ENCODE results near the gene LRRIQ4.

The LRRIQ4 gene

GRCh38 chr3:169771497-169772304, 41.0 kb upstream of the LRRIQ4 start:
- H3K27ac ChIP-seq (ENCODE audit: poor library complexity, severe bottlenecking): peak overlapping the region; percentile 86
- ATAC-seq (ENCODE audit: low read depth) (no peak), DNase-seq (ENCODE audit: low spot score) (no peak)
- H3K9me3 ChIP-seq (ENCODE audit: severe bottlenecking): no peaks in the 10 kb centered on the region
- H3K27me3 ChIP-seq (ENCODE audit: insufficient read depth, poor library complexity, severe bottlenecking): no peaks in the 10 kb centered on the region
- TF ChIP-seq, protein P1, sequence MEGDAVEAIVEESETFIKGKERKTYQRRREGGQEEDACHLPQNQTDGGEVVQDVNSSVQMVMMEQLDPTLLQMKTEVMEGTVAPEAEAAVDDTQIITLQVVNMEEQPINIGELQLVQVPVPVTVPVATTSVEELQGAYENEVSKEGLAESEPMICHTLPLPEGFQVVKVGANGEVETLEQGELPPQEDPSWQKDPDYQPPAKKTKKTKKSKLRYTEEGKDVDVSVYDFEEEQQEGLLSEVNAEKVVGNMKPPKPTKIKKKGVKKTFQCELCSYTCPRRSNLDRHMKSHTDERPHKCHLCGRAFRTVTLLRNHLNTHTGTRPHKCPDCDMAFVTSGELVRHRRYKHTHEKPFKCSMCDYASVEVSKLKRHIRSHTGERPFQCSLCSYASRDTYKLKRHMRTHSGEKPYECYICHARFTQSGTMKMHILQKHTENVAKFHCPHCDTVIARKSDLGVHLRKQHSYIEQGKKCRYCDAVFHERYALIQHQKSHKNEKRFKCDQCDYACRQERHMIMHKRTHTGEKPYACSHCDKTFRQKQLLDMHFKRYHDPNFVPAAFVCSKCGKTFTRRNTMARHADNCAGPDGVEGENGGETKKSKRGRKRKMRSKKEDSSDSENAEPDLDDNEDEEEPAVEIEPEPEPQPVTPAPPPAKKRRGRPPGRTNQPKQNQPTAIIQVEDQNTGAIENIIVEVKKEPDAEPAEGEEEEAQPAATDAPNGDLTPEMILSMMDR (IDR thresholded peaks at IDR 0.05; ENCODE audit: poor library complexity, severe bottlenecking): no peak
- peaks cover 8% of the 10 kb centered on the region for H3K4me1 ChIP-seq (ENCODE audit: insufficient read depth, poor library complexity, severe bottlenecking)
- peaks cover 27% of the 10 kb centered on the region for H3K36me3 ChIP-seq (ENCODE audit: low read depth)
- H3K4me3 ChIP-seq (ENCODE audit: severe bottlenecking): peak overlapping the region; percentile 92

DNA sequence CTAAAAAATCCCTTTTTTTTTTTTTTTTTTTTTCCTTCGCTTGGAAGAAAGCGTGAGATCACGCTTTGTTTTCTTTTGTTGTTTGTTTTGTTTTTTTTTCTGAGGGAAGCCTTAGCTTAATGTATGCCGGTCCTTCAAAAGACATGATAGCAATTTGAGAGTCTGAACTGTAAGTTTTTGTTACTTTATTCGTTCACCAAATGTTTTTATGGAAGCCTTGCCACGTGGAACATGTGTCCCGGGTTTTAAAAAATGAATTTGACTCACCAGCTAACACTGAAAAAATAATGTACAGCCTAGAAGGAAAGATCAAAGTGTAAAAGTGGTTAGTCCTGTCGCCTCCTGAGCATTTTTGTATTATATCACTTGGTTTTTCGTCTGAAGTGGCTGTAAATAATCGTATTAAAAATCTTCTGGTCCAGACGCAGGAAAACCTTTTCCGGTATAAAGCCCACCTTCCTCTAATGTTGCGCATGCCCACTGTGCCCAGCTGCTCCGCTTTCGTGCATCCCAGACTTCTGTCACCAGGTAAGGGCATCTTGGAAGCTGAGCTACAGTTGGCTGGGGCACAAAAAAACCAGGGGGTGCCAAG, 40.3 kb upstream of the LRRIQ4 start:
- peaks cover 34% of the 10 kb centered on the region for H3K36me3 ChIP-seq (ENCODE audit: low read depth)
- no peaks in the 10 kb centered on the region for H3K27me3 ChIP-seq (ENCODE audit: insufficient read depth, poor library complexity, severe bottlenecking)
- peak overlapping the region; percentile 86 for H3K27ac ChIP-seq (ENCODE audit: poor library complexity, severe bottlenecking)
- TF ChIP-seq, protein P1 (IDR thresholded peaks at IDR 0.05; ENCODE audit: poor library complexity, severe bottlenecking): no peak
- no peaks in the 10 kb centered on the region for H3K9me3 ChIP-seq (ENCODE audit: severe bottlenecking)
- DNase-seq (ENCODE audit: low spot score) (peak; percentile 80), ATAC-seq (ENCODE audit: low read depth) (peak; percentile 48)
- H3K4me3 ChIP-seq (ENCODE audit: severe bottlenecking): peak overlapping the region; percentile 92
- H3K4me1 ChIP-seq (ENCODE audit: insufficient read depth, poor library complexity, severe bottlenecking): peaks cover 8% of the 10 kb centered on the region

GRCh38 chr3:169772897-169773816, 39.5 kb upstream of the LRRIQ4 start, which contains the start of gene MYNN:
TSS of gene MYNN (plus strand) at chr3:169773396. CDS start at chr3:169774296, 900 bp downstream.
- TF ChIP-seq, protein P1 (IDR thresholded peaks at IDR 0.05; ENCODE audit: poor library complexity, severe bottlenecking): peak; percentile 11
- peaks cover 8% of the 10 kb centered on the region for H3K4me1 ChIP-seq (ENCODE audit: insufficient read depth, poor library complexity, severe bottlenecking)
- no peaks in the 10 kb centered on the region for H3K9me3 ChIP-seq (ENCODE audit: severe bottlenecking)
- no peaks in the 10 kb centered on the region for H3K27me3 ChIP-seq (ENCODE audit: insufficient read depth, poor library complexity, severe bottlenecking)
- H3K36me3 ChIP-seq (ENCODE audit: low read depth): peaks cover 42% of the 10 kb centered on the region
- ATAC-seq (ENCODE audit: low read depth): peak; percentile 79
- H3K4me3 ChIP-seq (ENCODE audit: severe bottlenecking): peak within 1 kb of the TSS; percentile 92
- H3K27ac ChIP-seq (ENCODE audit: poor library complexity, severe bottlenecking): peak within 1 kb of the TSS; percentile 86
- peak; percentile 86 for DNase-seq (ENCODE audit: low spot score)

- Histone ChIP-seq H3K4me1 (ENCODE audit: insufficient read depth, poor library complexity, severe bottlenecking) (peaks cover 8% of the 10 kb centered on the region), H3K4me3 (ENCODE audit: severe bottlenecking) (peak overlapping the region; percentile 92), H3K27ac (ENCODE audit: poor library complexity, severe bottlenecking) (peak overlapping the region; percentile 86), H3K27me3 (ENCODE audit: insufficient read depth, poor library complexity, severe bottlenecking) (no peaks in the 10 kb centered on the region), H3K36me3 (ENCODE audit: low read depth) (peaks cover 52% of the 10 kb centered on the region), H3K9me3 (ENCODE audit: severe bottlenecking) (no peaks in the 10 kb centered on the region)
- ATAC-seq (ENCODE audit: low read depth): no peak
- no peak for DNase-seq (ENCODE audit: low spot score)
- TF ChIP-seq, protein P1 (IDR thresholded peaks at IDR 0.05; ENCODE audit: poor library complexity, severe bottlenecking): no peak
Measured at GRCh38 chr3:169774186-169774585, 38.5 kb upstream of the LRRIQ4 start.

Measured in RWPE2 (cell line).